A673 (cell line): ENCODE data around the gene VTA1.

Source experiments
- CTCF ChIP-seq: fragments of 300-800, 200-600 bp; sonication (generic); conservative IDR thresholded peaks from 2 replicates; pipeline ENCODE4 v1.5.1; 2017; ENCODE audit warnings: low read depth, mild to moderate bottlenecking, antibody characterized with exemption, low read length, moderate library complexity, mixed read lengths
- EZH2 ChIP-seq: fragments of 200-600 bp; sonication (generic); IDR thresholded peaks from 2 replicates; pipeline ENCODE4 v1.6.1; 2017; ENCODE audit warnings: borderline replicate concordance, low read depth, mild to moderate bottlenecking, mixed read lengths, antibody characterized with exemption, low read length; ENCODE audit not compliant: poor library complexity, severe bottlenecking

- no peak for TF ChIP-seq CTCF
- TF ChIP-seq EZH2: no peak
Measured at GRCh38 chr6:142233945-142234682, 87.1 kb downstream of the VTA1 start.
